Lower leg skin (tissue), 3 donors: ENCODE results near the gene FAM229A.

Experiments used
- CTCF ChIP-seq, 3 donors: fragments of 450-650 bp; IDR thresholded peaks; one replicate each; pipeline ENCODE4 v1.5.1; 2016; ENCODE audit warnings: antibody characterized with exemption in 3 of 3, mild to moderate bottlenecking in 3 of 3, moderate library complexity in 2 of 3
- POLR2A ChIP-seq, 2 donors: fragments of 450-650 bp; IDR thresholded peaks; one replicate each; pipeline ENCODE4 v1.6.1; 2016 to 2017; ENCODE audit warnings: antibody characterized with exemption in 2 of 2, mild to moderate bottlenecking in 1 of 2, moderate library complexity in 1 of 2

GRCh38 chr1:32356478-32356877 is 5.8 kb downstream of the FAM229A start:
- no peak for TF ChIP-seq CTCF (IDR thresholded peaks at IDR 0.05)
- TF ChIP-seq POLR2A (IDR thresholded peaks at IDR 0.05), result no peak
